Measurements from ENCODE around the gene BTRC. TPM values are rescaled to one million over a fixed set of nuclear protein-coding genes. Genes with fewer than 3 reads are reported as not detected.

The BTRC gene
- polyA plus RNA-seq, 3 donors = 2.8 to 4.3 (median 3.1) TPM

GRCh38 chr10:101545898-101546297, 191.9 kb downstream of the BTRC start:
- Histone ChIP-seq H3K9me3 (replicated peaks in 1 of 2; ENCODE audit: control insufficient read depth in 1 of 2, insufficient read depth in 1 of 2, low read length in 2 of 2) (no peaks in the 10 kb centered on the region), H3K27ac (ENCODE audit: low read depth in 1 of 2, low read length in 2 of 2) (no peak overlapping the region), H3K27me3 (ENCODE audit: control insufficient read depth in 2 of 2, insufficient read depth in 2 of 2, low read length in 2 of 2) (no peaks in the 10 kb centered on the region), H3K4me3 (replicated peaks in 1 of 3; ENCODE audit: low read depth in 2 of 3, low read length in 3 of 3) (no peak overlapping the region), H3K9ac (ENCODE audit: insufficient read depth, low read length, poor library complexity, severe bottlenecking) (no peak overlapping the region), H2AFZ (ENCODE audit: insufficient read depth, low read depth, low read length, poor library complexity, severe bottlenecking) (no peak overlapping the region), H3K79me2 (ENCODE audit: insufficient read depth, low read length) (no peaks in the 10 kb centered on the region), H3K4me2 (replicated peaks; ENCODE audit: extremely low read depth, low read length, poor library complexity, severe bottlenecking) (no peak overlapping the region), H3K36me3 (replicated peaks in 1 of 2; ENCODE audit: control insufficient read depth in 1 of 2, insufficient read depth in 2 of 2, low read length in 2 of 2) (peaks cover 3 to 6% of the 10 kb centered on the region in 2 donors), H3K4me1 (ENCODE audit: control insufficient read depth in 1 of 2, insufficient read depth in 2 of 2, low read length in 2 of 2) (no peaks in the 10 kb centered on the region), H4K20me1 (ENCODE audit: insufficient read depth, low read length) (no peaks in the 10 kb centered on the region)
- DNase-seq = no peak
- Mint-ChIP-seq H3K9me3 (peaks cover 0 to 2% (median 0%) of the 10 kb centered on the region in 7 donors), H3K27me3 (ENCODE audit: low read depth in 3 of 3) (no peaks in the 10 kb centered on the region), H3K27ac (no peak overlapping the region), H3K36me3 (peaks cover 27 to 33% of the 10 kb centered on the region in 2 donors), H3K4me3 (no peak overlapping the region), H3K4me1 (no peaks in the 10 kb centered on the region)
- no peak for TF ChIP-seq CTCF (IDR thresholded peaks at IDR 0.05)
- intact Hi-C loops (cut with micrococcal nuclease) = no loop called here

- peaks cover 7 to 31% of the 10 kb centered on the region in 2 donors for H3K36me3 ChIP-seq (replicated peaks in 1 of 2; ENCODE audit: control insufficient read depth in 1 of 2, insufficient read depth in 2 of 2, low read length in 2 of 2)
- Mint-ChIP-seq H3K9me3 (peaks cover 0 to 1% (median 0%) of the 10 kb centered on the region in 7 donors), H3K27ac (no peak overlapping the region), H3K36me3 (peaks cover 39 to 40% of the 10 kb centered on the region in 2 donors), H3K4me1 (no peaks in the 10 kb centered on the region), H3K27me3 (ENCODE audit: low read depth in 3 of 3) (no peaks in the 10 kb centered on the region), H3K4me3 (no peak overlapping the region)
- H3K27ac ChIP-seq (ENCODE audit: low read depth in 1 of 2, low read length in 2 of 2) = no peak overlapping the region
- H4K20me1 ChIP-seq (ENCODE audit: insufficient read depth, low read length) = no peaks in the 10 kb centered on the region
- no peak for TF ChIP-seq CTCF (IDR thresholded peaks at IDR 0.05)
- intact Hi-C loops (cut with micrococcal nuclease) = no loop called here
- no peaks in the 10 kb centered on the region for H3K27me3 ChIP-seq (ENCODE audit: control insufficient read depth in 2 of 2, insufficient read depth in 2 of 2, low read length in 2 of 2)
- no peaks in the 10 kb centered on the region for H3K9me3 ChIP-seq (replicated peaks in 1 of 2; ENCODE audit: control insufficient read depth in 1 of 2, insufficient read depth in 1 of 2, low read length in 2 of 2)
- no peak overlapping the region for H3K4me3 ChIP-seq (replicated peaks in 1 of 3; ENCODE audit: low read depth in 2 of 3, low read length in 3 of 3)
- no peak overlapping the region for H3K9ac ChIP-seq (ENCODE audit: insufficient read depth, low read length, poor library complexity, severe bottlenecking)
- H3K4me1 ChIP-seq (ENCODE audit: control insufficient read depth in 1 of 2, insufficient read depth in 2 of 2, low read length in 2 of 2) = no peaks in the 10 kb centered on the region
- no peaks in the 10 kb centered on the region for H3K79me2 ChIP-seq (ENCODE audit: insufficient read depth, low read length)
- no peak overlapping the region for H2AFZ ChIP-seq (ENCODE audit: insufficient read depth, low read depth, low read length, poor library complexity, severe bottlenecking)
- 100% methylated on average over 2 of the region's 2 CpGs for WGBS (ENCODE audit: insufficient coverage)
- DNase-seq = no peak
- H3K4me2 ChIP-seq (replicated peaks; ENCODE audit: extremely low read depth, low read length, poor library complexity, severe bottlenecking) = no peak overlapping the region
Observed at GRCh38 chr10:101550965-101551364, 197.0 kb downstream of the BTRC start.
